Loucy (cell line): Measurements from ENCODE around the gene GPR12.

Experiments
- EZH2phosphoT487 ChIP-seq: fragments of 200-600 bp; IDR thresholded peaks from 2 replicates; pipeline ENCODE4 v1.6.1; 2018; ENCODE audit warnings: antibody characterized with exemption, mild to moderate bottlenecking, moderate library complexity, borderline replicate concordance
- TF ChIP-seq, protein P1 (sequence below): fragments of 200-600 bp; sonication (generic); conservative IDR thresholded peaks from 2 replicates; pipeline ENCODE4 v1.5.1; 2014; ENCODE audit warnings: mild to moderate bottlenecking, antibody characterized with exemption, low read length

DNA sequence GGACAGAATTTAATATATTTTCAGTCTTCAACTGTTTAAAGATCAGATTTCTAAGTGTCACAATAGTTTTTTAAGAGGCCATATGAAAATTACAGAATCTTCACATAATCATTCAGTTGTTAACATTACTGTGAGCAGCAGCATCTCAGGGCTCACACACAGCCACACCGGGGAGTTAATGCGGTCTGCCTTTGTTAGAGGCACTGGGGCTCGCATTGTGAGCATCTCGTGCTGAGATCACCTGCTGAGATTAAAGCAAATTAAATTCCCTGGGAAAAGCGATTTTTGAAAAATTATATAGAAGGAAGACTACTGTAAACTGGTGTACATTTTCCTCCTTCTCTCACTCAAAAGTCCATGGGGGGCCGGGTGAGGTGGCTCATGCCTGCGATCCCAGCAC, 16.6 kb downstream of the GPR12 start:
- TF ChIP-seq, protein P1, sequence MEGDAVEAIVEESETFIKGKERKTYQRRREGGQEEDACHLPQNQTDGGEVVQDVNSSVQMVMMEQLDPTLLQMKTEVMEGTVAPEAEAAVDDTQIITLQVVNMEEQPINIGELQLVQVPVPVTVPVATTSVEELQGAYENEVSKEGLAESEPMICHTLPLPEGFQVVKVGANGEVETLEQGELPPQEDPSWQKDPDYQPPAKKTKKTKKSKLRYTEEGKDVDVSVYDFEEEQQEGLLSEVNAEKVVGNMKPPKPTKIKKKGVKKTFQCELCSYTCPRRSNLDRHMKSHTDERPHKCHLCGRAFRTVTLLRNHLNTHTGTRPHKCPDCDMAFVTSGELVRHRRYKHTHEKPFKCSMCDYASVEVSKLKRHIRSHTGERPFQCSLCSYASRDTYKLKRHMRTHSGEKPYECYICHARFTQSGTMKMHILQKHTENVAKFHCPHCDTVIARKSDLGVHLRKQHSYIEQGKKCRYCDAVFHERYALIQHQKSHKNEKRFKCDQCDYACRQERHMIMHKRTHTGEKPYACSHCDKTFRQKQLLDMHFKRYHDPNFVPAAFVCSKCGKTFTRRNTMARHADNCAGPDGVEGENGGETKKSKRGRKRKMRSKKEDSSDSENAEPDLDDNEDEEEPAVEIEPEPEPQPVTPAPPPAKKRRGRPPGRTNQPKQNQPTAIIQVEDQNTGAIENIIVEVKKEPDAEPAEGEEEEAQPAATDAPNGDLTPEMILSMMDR: no peak
- no peak for TF ChIP-seq EZH2phosphoT487
